CD4-positive, alpha-beta memory T cell (primary cell): Measurements from ENCODE around the gene ICAM1. TPM values are rescaled to one million over a fixed set of nuclear protein-coding genes. Genes with fewer than 3 reads are reported as not detected.
"Not testable (repeated sequence)": the region's sequence is repeated elsewhere in the genome, so short reads cannot be mapped to it uniquely, and the experiment has no call there.

Experiments used
- CTCF ChIA-PET: fragments of 350-600 bp; sonication (Branson Sonifier 250); formaldehyde crosslinking; loops from one replicate; lab custom pipeline; 2021; ENCODE audit warnings: inconsistent platforms; ENCODE audit not compliant: partially characterized antibody; lab: Charles Lee
- POLR2A ChIA-PET: fragments of 350-600 bp; sonication (Branson Sonifier 250); formaldehyde crosslinking; loops from one replicate; lab custom pipeline; 2021; ENCODE audit not compliant: partially characterized antibody; lab: Charles Lee
- DNase-seq, 5 donors: peaks; one replicate each; pipeline versions ENCODE4 v3.0.0 to v3.0.0-alpha.2; 2020 to 2022; ENCODE audit warnings: mixed read lengths in 1 of 5
- H3K27ac ChIP-seq: one replicate; pipeline ENCODE4 v1.7.0; 2013; ENCODE audit warnings: low read depth, low read length
- H3K27me3 ChIP-seq: 2 replicates; pipeline ENCODE4 v1.7.0; 2013; ENCODE audit warnings: mild to moderate bottlenecking, low read length, moderate library complexity; ENCODE audit not compliant: insufficient read depth
- H3K36me3 ChIP-seq: 2 replicates; pipeline ENCODE4 v1.7.0; 2013; ENCODE audit warnings: mild to moderate bottlenecking, low read length, moderate library complexity; ENCODE audit not compliant: insufficient read depth
- H3K4me1 ChIP-seq: 2 replicates; pipeline ENCODE4 v1.7.0; 2013; ENCODE audit warnings: mild to moderate bottlenecking, low read length, moderate library complexity; ENCODE audit not compliant: insufficient read depth
- H3K4me3 ChIP-seq, 2 donors: one replicate each; pipeline ENCODE4 v1.7.0; 2013; ENCODE audit warnings: low read length in 2 of 2, mild to moderate bottlenecking in 1 of 2
- H3K9me3 ChIP-seq, 2 donors: one replicate each; pipeline ENCODE4 v1.7.0; 2013; ENCODE audit warnings: low read length in 2 of 2, control low read depth in 1 of 2; ENCODE audit not compliant: control insufficient read depth in 1 of 2
- H3K27ac Mint-ChIP-seq, 7 donors: one replicate each; pipeline ENCODE4 v1.8.0; 2020 to 2021; ENCODE audit warnings: mixed read lengths in 7 of 7, mild to moderate bottlenecking in 6 of 7, inconsistent platforms in 3 of 7, moderate library complexity in 3 of 7
- H3K27me3 Mint-ChIP-seq, 2 donors: one replicate each; pipeline ENCODE4 v1.8.0; 2020 to 2021; ENCODE audit warnings: mixed read lengths in 2 of 2
- H3K36me3 Mint-ChIP-seq, 2 donors: one replicate each; pipeline ENCODE4 v1.8.0; 2020 to 2021; ENCODE audit warnings: mixed read lengths in 2 of 2, inconsistent platforms in 1 of 2, mild to moderate bottlenecking in 1 of 2
- H3K4me1 Mint-ChIP-seq, 4 donors: one replicate each; pipeline ENCODE4 v1.8.0; 2020 to 2021; ENCODE audit warnings: mixed read lengths in 4 of 4, mild to moderate bottlenecking in 1 of 4
- H3K4me3 Mint-ChIP-seq, 8 donors: one replicate each; pipeline ENCODE4 v1.8.0; 2020 to 2021; ENCODE audit warnings: mixed read lengths in 8 of 8, mild to moderate bottlenecking in 7 of 8, moderate library complexity in 6 of 8, inconsistent platforms in 3 of 8
- H3K9me3 Mint-ChIP-seq, 8 donors: one replicate each; pipeline ENCODE4 v1.8.0; 2020 to 2021; ENCODE audit warnings: mixed read lengths in 8 of 8, mild to moderate bottlenecking in 5 of 8, inconsistent platforms in 3 of 8, moderate library complexity in 1 of 8
- intact Hi-C: fragments of 100-400 bp; cut with micrococcal nuclease; formaldehyde crosslinking; loops from one replicate; pipeline ENCODE4 v1.15.1; 2023
- polyA plus RNA-seq, 2 donors: library from polyadenylated mRNA; unstranded; fragments of 300-500 nt; fragmentation: Illumina TruSeq; gene quantifications; one replicate each; pipeline ENCODE4 v1.2.3, GENCODE V29; 2021
- total RNA-seq, 2 experiments: library from RNA; stranded (reverse); gene quantifications; one replicate each; pipeline ENCODE4 v1.2.3, GENCODE V29; 2021

ICAM1 gene
- total and polyA plus RNA-seq, 4 experiments from 2014 or later, result 2.5 to 8.2 (median 7.8) TPM

- H3K4me1 Mint-ChIP-seq, H3K36me3 ChIP-seq, H3K36me3 Mint-ChIP-seq, H3K27ac Mint-ChIP-seq, H3K27me3 Mint-ChIP-seq, H3K9me3 Mint-ChIP-seq, H3K4me1 ChIP-seq, H3K4me3 ChIP-seq, H3K27ac ChIP-seq, intact Hi-C loops, POLR2A ChIA-PET, H3K9me3 ChIP-seq, H3K4me3 Mint-ChIP-seq, H3K27me3 ChIP-seq, DNase-seq: not testable (repeated sequence)
- CTCF ChIA-PET, result interaction anchor here (1.0 kb wide), 1 partner anchor 8 kb away, joined by 4 read pairs; no protein-coding TSS in a partner anchor
Observed at GRCh38 chr19:10241826-10242449, 29.0 kb upstream of the ICAM1 start.

- H3K4me3 Mint-ChIP-seq, result no peak overlapping the region
Observed at GRCh38 chr19:10243606-10244005, 27.3 kb upstream of the ICAM1 start.

GRCh38 chr19:10245189-10245939 is 25.6 kb upstream of the ICAM1 start:
- ChIA-PET POLR2A (interaction anchor here (0.7 to 1.1 kb wide), 2 partner anchors 9 to 15 kb away, joined by 3 read pairs; no protein-coding TSS in a partner anchor), CTCF (interaction anchor here (0.6 to 2.6 kb wide), 4 partner anchors 9 to 83 kb away, joined by 3 to 11 read pairs (median 4); no protein-coding TSS in a partner anchor)
- Mint-ChIP-seq H3K27me3 (no peaks in the 10 kb centered on the region), H3K27ac (peak overlapping the region in 5 of 7 donors; percentile 10 to 83 (median 62)), H3K9me3 (no peaks in the 10 kb centered on the region), H3K4me1 (peaks cover 3 to 5% (median 4%) of the 10 kb centered on the region in 4 donors), H3K36me3 (no peaks in the 10 kb centered on the region), H3K4me3 (no peak overlapping the region)
- intact Hi-C loops, result no loop called here
- Histone ChIP-seq H3K9me3 (no peaks in the 10 kb centered on the region), H3K4me3 (no peak overlapping the region), H3K36me3 (no peaks in the 10 kb centered on the region), H3K4me1 (peaks cover 3% of the 10 kb centered on the region), H3K27me3 (no peaks in the 10 kb centered on the region), H3K27ac (no peak overlapping the region)
- no peak for DNase-seq

More at GRCh38 chr19:10243606-10244005, 27.3 kb upstream of the ICAM1 start:
- no peaks in the 10 kb centered on the region for H3K36me3 Mint-ChIP-seq
- H3K27ac ChIP-seq, result no peak overlapping the region
- H3K9me3 Mint-ChIP-seq, result peaks cover 0 to 1% (median 0%) of the 10 kb centered on the region in 8 donors
- DNase-seq, result no peak
- H3K27me3 ChIP-seq, result no peaks in the 10 kb centered on the region
- no peaks in the 10 kb centered on the region for H3K36me3 ChIP-seq
- CTCF ChIA-PET, result no interaction called here
- intact Hi-C loops, result no loop called here
- peaks cover 0 to 1% (median under 1%) of the 10 kb centered on the region in 4 donors for H3K4me1 Mint-ChIP-seq
- H3K9me3 ChIP-seq, result no peaks in the 10 kb centered on the region
- no peak overlapping the region for H3K27ac Mint-ChIP-seq
- H3K27me3 Mint-ChIP-seq, result no peaks in the 10 kb centered on the region
- H3K4me3 ChIP-seq, result no peak overlapping the region
- no peaks in the 10 kb centered on the region for H3K4me1 ChIP-seq
- POLR2A ChIA-PET, result interaction anchor here (1.4 kb wide), 1 partner anchor 139 kb away, joined by 3 read pairs; no protein-coding TSS in a partner anchor

- Histone ChIP-seq H3K9me3 (no peaks in the 10 kb centered on the region), H3K4me1 (peaks cover 10% of the 10 kb centered on the region), H3K27ac (no peak overlapping the region), H3K4me3 (no peak overlapping the region), H3K27me3 (no peaks in the 10 kb centered on the region), H3K36me3 (no peaks in the 10 kb centered on the region)
- no peak overlapping the region for H3K4me3 Mint-ChIP-seq
- CTCF ChIA-PET, result interaction anchor here (1.0 to 2.6 kb wide), 4 partner anchors 10 to 321 kb away, joined by 3 to 11 read pairs (median 4); no protein-coding TSS in a partner anchor
- POLR2A ChIA-PET, result no interaction called here
- no peaks in the 10 kb centered on the region for H3K9me3 Mint-ChIP-seq
- peak overlapping the region in 1 of 7 donors; percentile 41 for H3K27ac Mint-ChIP-seq
- H3K4me1 Mint-ChIP-seq, result peaks cover 3 to 9% (median 6%) of the 10 kb centered on the region in 4 donors
- intact Hi-C loops, result no loop called here
- H3K27me3 Mint-ChIP-seq, result no peaks in the 10 kb centered on the region
- H3K36me3 Mint-ChIP-seq, result no peaks in the 10 kb centered on the region
- DNase-seq, result no peak
Observed at GRCh38 chr19:10246511-10246910, 24.4 kb upstream of the ICAM1 start.

GRCh38 chr19:10251792-10252694 is 18.9 kb upstream of the ICAM1 start, which contains the start of gene MRPL4:
Gene MRPL4, plus strand, starts transcription at chr19:10252214. Its CDS starts 40 bp downstream, at chr19:10252254.
- intact Hi-C loops, result loop anchor here (1.0 to 5.0 kb wide), 3 partner anchors 57 to 415 kb away; partner anchors contain the start of genes EIF3G and PIN1
- H3K4me3 Mint-ChIP-seq, result peak within 1 kb of the TSS; percentile 97 to 100 (median 98)
- H3K4me1 Mint-ChIP-seq, result peaks cover 14 to 29% (median 20%) of the 10 kb centered on the region in 4 donors
- Histone ChIP-seq H3K9me3 (no peaks in the 10 kb centered on the region), H3K27ac (peak within 1 kb of the TSS; percentile 67), H3K36me3 (peaks cover 21% of the 10 kb centered on the region), H3K4me1 (peaks cover 25% of the 10 kb centered on the region), H3K27me3 (no peaks in the 10 kb centered on the region), H3K4me3 (peak within 1 kb of the TSS; percentile 84 to 99)
- ChIA-PET POLR2A (interaction anchor here (1.1 to 4.9 kb wide), 10 partner anchors 9 to 156 kb away, joined by 3 to 67 read pairs (median 8); partner anchors contain the start of genes DNMT1, ICAM1 and S1PR2), CTCF (interaction anchor here (1.5 to 4.9 kb wide), 3 partner anchors 15 to 176 kb away, joined by 3 to 132 read pairs (median 83); partner anchors contain the start of gene S1PR2)
- peak within 1 kb of the TSS; percentile 96 to 99 (median 98) for H3K27ac Mint-ChIP-seq
- peak; percentile 97 to 99 (median 98) for DNase-seq
- peaks cover 22 to 40% of the 10 kb centered on the region in 2 donors for H3K36me3 Mint-ChIP-seq
- H3K27me3 Mint-ChIP-seq, result no peaks in the 10 kb centered on the region
- H3K9me3 Mint-ChIP-seq, result peaks cover 0 to 2% (median 0%) of the 10 kb centered on the region in 8 donors

GRCh38 chr19:10252707-10253106 is 18.2 kb upstream of the ICAM1 start:
- peak overlapping the region; percentile 97 to 100 (median 98) for H3K4me3 Mint-ChIP-seq
- H3K9me3 Mint-ChIP-seq, result peaks cover 0 to 2% (median 0%) of the 10 kb centered on the region in 8 donors
- peaks cover 25% of the 10 kb centered on the region for H3K4me1 ChIP-seq
- H3K36me3 Mint-ChIP-seq, result peaks cover 29 to 46% of the 10 kb centered on the region in 2 donors
- H3K4me3 ChIP-seq, result peak overlapping the region; percentile 84 to 99
- H3K4me1 Mint-ChIP-seq, result peaks cover 14 to 29% (median 21%) of the 10 kb centered on the region in 4 donors
- ChIA-PET POLR2A (interaction anchor here (1.6 to 4.9 kb wide), 5 partner anchors 8 to 156 kb away, joined by 4 to 67 read pairs (median 14); partner anchors contain the start of genes ICAM1 and S1PR2), CTCF (interaction anchor here (4.9 kb wide), 1 partner anchor 24 kb away, joined by 132 read pairs; the partner anchor contains the start of gene S1PR2)
- H3K27me3 ChIP-seq, result no peaks in the 10 kb centered on the region
- no peaks in the 10 kb centered on the region for H3K9me3 ChIP-seq
- peak overlapping the region; percentile 77 to 99 (median 96) for H3K27ac Mint-ChIP-seq
- intact Hi-C loops, result loop anchor here (5.0 kb wide), 1 partner anchor 415 kb away; the partner anchor contains the start of gene PIN1
- no peaks in the 10 kb centered on the region for H3K27me3 Mint-ChIP-seq
- no peak for DNase-seq
- H3K36me3 ChIP-seq, result peaks cover 28% of the 10 kb centered on the region
- peak overlapping the region; percentile 67 for H3K27ac ChIP-seq
